CD4-positive, CD25-positive, alpha-beta regulatory T cell (primary cell): ENCODE results near the gene SNX25. TPM values are rescaled to one million over a fixed set of nuclear protein-coding genes. Genes with fewer than 3 reads are reported as not detected.
"Not testable (repeated sequence)": the region's sequence is repeated elsewhere in the genome, so short reads cannot be mapped to it uniquely, and the experiment has no call there.

Source experiments
- ATAC-seq, 2 donors: fragments of 150-1000 bp; cut with Tn5 transposase; one replicate each; pipeline ENCODE4 v1.10.0; 2021; ENCODE audit warnings: low read depth in 2 of 2, moderate number of reproducible peaks in 2 of 2, moderate library complexity in 1 of 2
- DNase-seq, 3 donors: peaks; one replicate each; pipeline versions ENCODE4 v3.0.0 to v3.0.0-alpha.2; 2012 to 2022; ENCODE audit warnings: mixed read lengths in 1 of 3
- H3K27ac ChIP-seq: one replicate; pipeline ENCODE4 v1.7.0; 2013; ENCODE audit warnings: mild to moderate bottlenecking, low read length; ENCODE audit not compliant: insufficient read depth, poor library complexity, severe bottlenecking
- H3K27me3 ChIP-seq: one replicate; pipeline ENCODE4 v1.7.0; 2013; ENCODE audit warnings: low read length; ENCODE audit not compliant: control insufficient read depth, insufficient read depth
- H3K36me3 ChIP-seq: one replicate; pipeline ENCODE4 v1.7.0; 2013; ENCODE audit warnings: mild to moderate bottlenecking, low read length, moderate library complexity; ENCODE audit not compliant: control insufficient read depth, insufficient read depth
- H3K4me1 ChIP-seq: 2 replicates; pipeline ENCODE4 v1.7.0; 2013; ENCODE audit warnings: mild to moderate bottlenecking, low read length; ENCODE audit not compliant: insufficient read depth, control insufficient read depth, poor library complexity, severe bottlenecking
- H3K4me3 ChIP-seq: one replicate; pipeline ENCODE4 v1.7.0; 2013; ENCODE audit warnings: low read depth, mild to moderate bottlenecking, low read length, moderate library complexity
- H3K9me3 ChIP-seq, 2 experiments: 1 replicate in 1 of 2; 2 replicates in 1 of 2; pipeline ENCODE4 v1.7.0; 2013; ENCODE audit warnings: low read length in 2 of 2, mild to moderate bottlenecking in 1 of 2, moderate library complexity in 1 of 2; ENCODE audit not compliant: control insufficient read depth in 2 of 2
- H3K27ac Mint-ChIP-seq, 3 donors: one replicate each; pipeline ENCODE4 v1.8.0; 2020 to 2022; ENCODE audit warnings: mild to moderate bottlenecking in 3 of 3, mixed read lengths in 3 of 3, moderate library complexity in 2 of 3
- H3K27me3 Mint-ChIP-seq: one replicate; pipeline ENCODE4 v1.8.0; 2022; ENCODE audit warnings: mild to moderate bottlenecking, mixed read lengths
- H3K36me3 Mint-ChIP-seq: one replicate; pipeline ENCODE4 v1.8.0; 2020; ENCODE audit warnings: mixed read lengths
- H3K4me1 Mint-ChIP-seq, 4 donors: one replicate each; pipeline ENCODE4 v1.8.0; 2020 to 2022; ENCODE audit warnings: mixed read lengths in 4 of 4, mild to moderate bottlenecking in 1 of 4
- H3K4me3 Mint-ChIP-seq, 4 donors: one replicate each; pipeline ENCODE4 v1.8.0; 2020 to 2022; ENCODE audit warnings: mild to moderate bottlenecking in 4 of 4, mixed read lengths in 4 of 4, moderate library complexity in 3 of 4
- H3K9me3 Mint-ChIP-seq, 7 donors: one replicate each; pipeline ENCODE4 v1.8.0; 2020 to 2022; ENCODE audit warnings: mixed read lengths in 7 of 7, mild to moderate bottlenecking in 3 of 7, moderate library complexity in 2 of 7
- polyA plus RNA-seq, 4 donors: library from polyadenylated mRNA; unstranded; fragments of 300-500 nt; fragmentation: Illumina TruSeq; gene quantifications; one replicate each; pipeline ENCODE4 v1.2.3, GENCODE V29; 2021
- total RNA-seq: library from RNA; stranded (reverse); gene quantifications from one replicate; pipeline ENCODE4 v1.2.3, GENCODE V29; 2022

Gene SNX25
- total and polyA plus RNA-seq, 5 donors from 2014 or later: 3.7 to 22.2 (median 8.2) TPM

DNA sequence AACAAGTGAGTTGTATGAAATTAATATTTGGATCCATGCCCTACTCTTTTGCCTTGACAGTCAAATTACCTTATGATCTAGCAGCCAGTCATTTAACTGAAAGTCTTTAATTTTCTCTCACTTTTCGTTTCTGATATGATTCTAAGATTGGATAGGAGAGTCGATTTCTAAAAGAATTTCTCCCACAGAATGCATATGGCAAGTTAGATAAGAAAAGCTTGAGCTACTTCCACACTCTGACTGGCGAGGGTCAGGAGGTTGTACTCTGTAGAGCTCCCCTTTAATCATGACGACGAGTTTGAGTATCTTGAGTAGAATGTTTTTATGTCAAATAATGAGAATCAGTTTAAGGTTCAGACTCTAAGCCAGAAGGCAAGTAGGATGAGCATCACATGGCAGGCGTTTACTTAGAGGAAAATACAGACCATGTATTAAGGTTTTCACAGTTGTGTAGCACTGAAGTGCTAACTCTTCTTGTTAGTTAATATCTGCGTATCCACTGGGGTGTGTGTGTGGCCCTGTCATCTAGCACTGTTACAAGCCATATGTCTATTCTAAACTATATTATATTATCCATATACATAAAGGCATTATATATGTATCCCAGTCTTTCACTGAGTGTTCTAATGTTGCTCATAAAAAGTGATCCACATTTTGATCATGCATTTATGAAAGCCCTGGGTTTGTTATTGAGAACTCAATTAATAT, 148.5 kb downstream of the SNX25 start:
- Histone ChIP-seq H3K27ac (no peak overlapping the region), H3K4me3 (no peak overlapping the region), H3K9me3 (no peaks in the 10 kb centered on the region), H3K36me3 (peaks cover 31% of the 10 kb centered on the region), H3K4me1 (no peaks in the 10 kb centered on the region), H3K27me3 (no peaks in the 10 kb centered on the region)
- peaks cover 27% of the 10 kb centered on the region for H3K36me3 Mint-ChIP-seq
- H3K27me3 Mint-ChIP-seq: no peaks in the 10 kb centered on the region
- ATAC-seq: no peak
- H3K4me3 Mint-ChIP-seq: no peak overlapping the region
- no peaks in the 10 kb centered on the region for H3K9me3 Mint-ChIP-seq
- H3K27ac Mint-ChIP-seq: no peak overlapping the region
- no peaks in the 10 kb centered on the region for H3K4me1 Mint-ChIP-seq
- no peak for DNase-seq

DNA sequence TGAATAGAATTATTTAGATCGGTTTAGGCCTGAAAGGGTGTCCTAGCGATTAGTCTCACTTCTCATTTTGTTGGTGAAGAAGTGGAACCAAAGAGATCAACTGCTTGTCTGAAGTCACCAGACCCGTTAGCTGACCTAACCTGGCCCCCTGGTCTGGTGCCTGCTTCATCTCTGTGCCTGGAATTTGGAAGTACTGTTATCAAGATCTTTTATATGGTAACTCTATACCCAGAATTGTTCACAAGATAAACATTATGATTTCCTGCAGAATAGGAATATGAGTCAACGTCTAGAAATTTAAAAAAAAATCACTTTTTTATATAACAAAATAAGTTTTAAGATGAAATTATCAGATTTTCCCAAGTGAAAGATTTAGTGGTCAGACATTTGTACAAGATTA, 149.1 kb downstream of the SNX25 start:
- H3K27ac Mint-ChIP-seq: no peak overlapping the region

DNA sequence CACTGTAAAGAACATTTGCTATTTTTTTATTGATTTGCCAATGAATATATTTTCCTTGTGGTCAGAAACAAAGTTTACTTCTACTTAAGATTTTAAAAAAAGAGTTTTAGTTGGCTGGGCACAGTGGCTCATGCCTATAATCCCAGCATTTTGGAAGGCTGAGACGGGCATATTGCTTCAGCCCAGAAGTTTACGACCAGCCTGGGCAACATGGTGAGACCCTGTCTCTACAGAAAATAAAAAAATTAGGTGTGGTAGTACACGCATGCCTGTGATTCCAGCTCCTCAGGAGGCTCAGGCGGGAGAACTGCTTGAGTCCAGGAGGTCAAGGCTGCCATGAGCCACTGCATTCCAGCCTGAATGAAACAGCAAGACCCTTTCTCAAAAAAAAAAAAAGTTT, 149.6 kb downstream of the SNX25 start:
- no peaks in the 10 kb centered on the region for H3K4me1 Mint-ChIP-seq
- Histone ChIP-seq H3K36me3 (peaks cover 31% of the 10 kb centered on the region), H3K9me3 (no peaks in the 10 kb centered on the region), H3K4me1 (no peaks in the 10 kb centered on the region), H3K27me3 (no peaks in the 10 kb centered on the region), H3K27ac (no peak overlapping the region), H3K4me3 (no peak overlapping the region)
- no peak overlapping the region for H3K4me3 Mint-ChIP-seq
- H3K27me3 Mint-ChIP-seq: no peaks in the 10 kb centered on the region
- ATAC-seq (no peak), DNase-seq (no peak)
- peaks cover 27% of the 10 kb centered on the region for H3K36me3 Mint-ChIP-seq
- H3K9me3 Mint-ChIP-seq: no peaks in the 10 kb centered on the region
- no peak overlapping the region for H3K27ac Mint-ChIP-seq

More for the DNA sequence above, 149.1 kb downstream of the SNX25 start:
- Mint-ChIP-seq H3K27me3 (no peaks in the 10 kb centered on the region), H3K4me3 (no peak overlapping the region), H3K4me1 (no peaks in the 10 kb centered on the region), H3K36me3 (peaks cover 27% of the 10 kb centered on the region), H3K9me3 (no peaks in the 10 kb centered on the region)
- H3K9me3 ChIP-seq: no peaks in the 10 kb centered on the region
- DNase-seq (no peak), ATAC-seq (no peak)
- H3K36me3 ChIP-seq: peaks cover 31% of the 10 kb centered on the region
- H3K27ac ChIP-seq: no peak overlapping the region
- no peaks in the 10 kb centered on the region for H3K27me3 ChIP-seq
- H3K4me1 ChIP-seq: no peaks in the 10 kb centered on the region
- no peak overlapping the region for H3K4me3 ChIP-seq

DNA sequence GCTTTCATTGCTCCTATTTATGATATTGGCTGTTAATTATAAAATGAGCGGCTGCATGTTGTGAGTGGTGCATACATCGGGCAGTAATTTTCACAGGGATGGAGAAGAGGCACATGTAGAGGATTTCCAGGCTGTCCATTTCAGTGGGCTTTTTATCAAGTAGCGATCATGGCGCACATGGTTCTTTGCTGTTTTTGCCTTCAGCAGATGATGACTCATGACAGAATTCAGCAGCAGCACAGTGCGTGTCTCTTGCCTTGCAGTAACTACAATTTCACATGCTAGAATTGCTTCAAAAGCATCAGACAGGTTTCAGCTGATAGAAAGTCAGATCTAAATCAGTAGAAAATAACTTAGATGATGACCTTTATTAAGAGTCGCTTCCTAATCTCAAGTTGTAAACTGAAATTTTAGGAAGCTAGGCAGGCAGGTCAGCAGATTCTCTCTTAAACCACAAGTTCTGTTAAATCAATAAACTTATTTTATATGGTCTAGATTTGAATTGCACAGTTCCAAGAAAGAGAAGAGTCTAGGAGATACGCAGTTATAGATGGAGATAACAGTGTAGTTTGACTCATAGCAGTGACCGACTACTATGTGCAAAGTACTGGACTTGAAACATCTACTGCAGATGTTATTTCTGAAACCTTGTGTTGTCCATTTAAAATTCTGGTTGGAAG, 150.5 kb downstream of the SNX25 start:
- H3K27ac Mint-ChIP-seq: no peak overlapping the region
- no peak for DNase-seq

DNA sequence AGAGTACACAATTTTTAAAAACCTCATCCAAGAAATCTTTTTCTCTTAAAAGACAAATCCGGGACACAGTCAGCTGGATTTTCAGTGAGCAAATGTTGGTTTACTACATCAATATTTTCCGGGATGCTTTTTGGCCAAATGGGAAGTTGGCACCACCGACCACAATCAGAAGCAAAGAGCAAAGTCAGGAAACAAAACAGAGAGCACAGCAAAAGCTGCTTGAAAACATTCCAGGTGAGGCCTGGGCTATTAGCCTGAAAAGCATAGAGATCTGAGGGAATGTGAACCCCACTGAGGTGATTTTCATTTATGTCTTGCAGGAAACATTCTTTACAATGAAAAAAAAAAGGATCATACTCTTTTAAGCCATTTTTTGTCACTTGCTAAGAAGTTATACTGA, 152.5 kb downstream of the SNX25 start:
- no peaks in the 10 kb centered on the region for H3K27me3 ChIP-seq
- Mint-ChIP-seq H3K9me3 (no peaks in the 10 kb centered on the region), H3K27ac (no peak overlapping the region), H3K36me3 (peaks cover 18% of the 10 kb centered on the region), H3K27me3 (no peaks in the 10 kb centered on the region), H3K4me1 (no peaks in the 10 kb centered on the region), H3K4me3 (no peak overlapping the region)
- no peaks in the 10 kb centered on the region for H3K4me1 ChIP-seq
- no peak overlapping the region for H3K27ac ChIP-seq
- DNase-seq (no peak), ATAC-seq (no peak)
- H3K9me3 ChIP-seq: no peaks in the 10 kb centered on the region
- H3K36me3 ChIP-seq: peaks cover 23% of the 10 kb centered on the region
- H3K4me3 ChIP-seq: no peak overlapping the region

More for the DNA sequence above, 150.5 kb downstream of the SNX25 start:
- no peak for ATAC-seq
- Mint-ChIP-seq H3K9me3 (no peaks in the 10 kb centered on the region), H3K27me3 (no peaks in the 10 kb centered on the region), H3K4me3 (no peak overlapping the region), H3K4me1 (no peaks in the 10 kb centered on the region), H3K36me3 (peaks cover 20% of the 10 kb centered on the region)
- no peaks in the 10 kb centered on the region for H3K27me3 ChIP-seq
- H3K4me1 ChIP-seq: no peaks in the 10 kb centered on the region
- no peak overlapping the region for H3K27ac ChIP-seq
- H3K9me3 ChIP-seq: no peaks in the 10 kb centered on the region
- no peak overlapping the region for H3K4me3 ChIP-seq
- H3K36me3 ChIP-seq: peaks cover 26% of the 10 kb centered on the region

DNA sequence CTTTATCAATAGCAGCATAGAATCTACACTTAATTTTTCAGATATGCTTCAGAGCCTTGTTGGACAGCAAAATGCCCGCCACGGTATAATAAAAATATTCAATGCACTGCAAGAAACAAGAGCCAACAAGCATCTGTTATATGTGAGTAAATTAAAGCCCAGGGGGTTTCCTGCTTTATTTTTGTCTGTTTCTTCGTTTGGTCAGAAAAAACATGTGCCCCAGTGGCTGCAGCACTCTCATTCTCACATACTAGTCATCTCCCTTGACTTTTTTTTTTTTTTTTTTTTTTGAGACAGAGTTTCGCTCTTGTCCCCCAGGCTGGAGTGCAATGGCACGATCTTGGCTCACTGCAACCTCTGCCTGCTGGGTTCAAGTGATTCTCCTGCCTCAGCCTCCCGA, 153.2 kb downstream of the SNX25 start:
- DNase-seq, H3K4me3 ChIP-seq, H3K4me3 Mint-ChIP-seq, H3K27ac ChIP-seq, H3K4me1 Mint-ChIP-seq, H3K27me3 Mint-ChIP-seq, ATAC-seq, H3K9me3 ChIP-seq, H3K4me1 ChIP-seq, H3K9me3 Mint-ChIP-seq, H3K27ac Mint-ChIP-seq, H3K27me3 ChIP-seq: not testable (repeated sequence)
- peaks cover 20% of the 10 kb centered on the region for H3K36me3 ChIP-seq
- H3K36me3 Mint-ChIP-seq: peaks cover 11% of the 10 kb centered on the region

DNA sequence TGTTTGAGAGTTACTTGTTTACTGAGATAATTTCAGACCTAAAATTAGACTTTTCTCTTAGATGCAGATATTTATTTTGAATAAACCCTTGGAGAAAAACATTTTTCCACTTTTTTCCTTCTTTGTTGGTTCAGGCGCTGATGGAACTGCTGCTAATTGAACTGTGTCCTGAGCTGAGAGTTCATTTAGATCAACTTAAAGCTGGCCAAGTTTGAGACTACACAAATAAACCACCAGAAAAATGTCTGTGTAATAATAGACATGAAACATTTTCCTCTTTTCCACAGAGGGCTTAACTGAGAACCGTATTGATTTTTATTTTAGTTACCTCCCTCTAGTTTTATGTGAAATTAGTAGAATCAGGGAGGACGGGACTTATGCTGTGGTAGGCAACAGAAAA, 153.9 kb downstream of the SNX25 start:
- no peaks in the 10 kb centered on the region for H3K27me3 ChIP-seq
- peaks cover 18% of the 10 kb centered on the region for H3K36me3 ChIP-seq
- no peak for ATAC-seq
- DNase-seq: no peak
- Mint-ChIP-seq H3K27me3 (no peaks in the 10 kb centered on the region), H3K36me3 (peaks cover 7% of the 10 kb centered on the region), H3K9me3 (no peaks in the 10 kb centered on the region), H3K4me3 (no peak overlapping the region), H3K27ac (no peak overlapping the region), H3K4me1 (no peaks in the 10 kb centered on the region)
- no peak overlapping the region for H3K27ac ChIP-seq
- H3K9me3 ChIP-seq: no peaks in the 10 kb centered on the region
- no peak overlapping the region for H3K4me3 ChIP-seq
- no peaks in the 10 kb centered on the region for H3K4me1 ChIP-seq

DNA sequence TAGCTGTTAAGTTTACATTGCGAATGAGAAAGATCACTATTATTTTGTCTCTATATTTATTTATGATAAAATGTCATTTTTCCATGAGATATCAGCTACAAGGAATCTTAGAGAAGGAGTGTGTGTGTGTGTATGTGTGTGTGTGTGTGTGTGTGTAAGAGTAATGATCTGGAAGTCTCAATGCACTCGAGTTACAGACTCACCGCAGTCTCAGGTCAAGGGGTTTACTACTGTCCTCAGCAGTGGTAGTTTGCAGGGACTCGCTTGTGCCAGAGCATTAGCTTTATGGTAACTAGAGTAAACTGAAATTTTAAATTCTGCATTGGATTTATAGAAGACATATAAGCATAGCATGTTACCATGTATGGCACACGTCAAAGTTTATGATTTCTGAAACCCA, 155.5 kb downstream of the SNX25 start:
- Mint-ChIP-seq H3K27me3 (no peaks in the 10 kb centered on the region), H3K4me1 (no peaks in the 10 kb centered on the region), H3K9me3 (no peaks in the 10 kb centered on the region), H3K4me3 (no peak overlapping the region), H3K36me3 (peaks cover 7% of the 10 kb centered on the region), H3K27ac (no peak overlapping the region)
- Histone ChIP-seq H3K4me1 (no peaks in the 10 kb centered on the region), H3K27me3 (no peaks in the 10 kb centered on the region), H3K27ac (no peak overlapping the region), H3K36me3 (peaks cover 13% of the 10 kb centered on the region), H3K4me3 (no peak overlapping the region), H3K9me3 (no peaks in the 10 kb centered on the region)
- DNase-seq (no peak), ATAC-seq (no peak)
